HG03457 (cell line): ENCODE results near the gene SLC25A23.

ENCODE experiments used
- ATAC-seq: cut with Tn5 transposase; IDR thresholded peaks from one replicate; pipeline ENCODE4 v1.9.1; 2021; ENCODE audit warnings: moderate number of reproducible peaks; ENCODE audit not compliant: unreplicated experiment

SLC25A23 gene

GRCh38 chr19:6481541-6482342 lies 22.1 kb upstream of the SLC25A23 start, which contains the start of gene DENND1C:
DENND1C (minus strand) TSS chr19:6481787; CDS start chr19:6481695, 92 bp downstream.
- ATAC-seq: peak; percentile 49

- ATAC-seq: no peak
Observed at GRCh38 chr19:6480848-6481415, 21.3 kb upstream of the SLC25A23 start.

DNA sequence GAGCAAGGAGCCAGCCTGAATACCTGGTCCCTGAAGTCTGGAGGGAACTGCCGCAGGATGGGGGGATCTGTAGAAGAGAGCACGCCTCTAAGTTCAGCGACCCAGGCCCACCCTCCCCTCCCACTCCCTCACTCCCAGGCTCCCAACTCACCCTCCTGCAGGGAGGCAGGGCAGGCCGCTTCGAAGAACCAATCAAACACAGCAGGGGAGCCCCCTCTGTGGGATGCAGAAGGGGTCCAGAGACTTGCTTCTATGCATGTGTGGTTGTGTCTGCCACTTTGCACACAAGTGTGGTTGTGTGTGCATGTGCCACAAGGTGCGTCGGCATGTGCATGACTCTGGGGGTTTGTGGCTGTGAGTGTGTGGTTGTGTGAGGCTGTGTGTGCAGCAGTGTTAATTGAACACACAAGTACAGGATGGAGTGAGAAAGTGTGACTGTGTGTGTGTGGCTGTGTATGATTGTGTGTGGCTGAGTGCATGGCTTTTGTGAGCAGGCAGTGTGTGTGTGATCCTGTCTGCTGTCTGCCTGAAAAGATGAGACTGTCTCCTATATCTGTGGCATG lies 20.3 kb upstream of the SLC25A23 start:
- ATAC-seq: no peak

DNA sequence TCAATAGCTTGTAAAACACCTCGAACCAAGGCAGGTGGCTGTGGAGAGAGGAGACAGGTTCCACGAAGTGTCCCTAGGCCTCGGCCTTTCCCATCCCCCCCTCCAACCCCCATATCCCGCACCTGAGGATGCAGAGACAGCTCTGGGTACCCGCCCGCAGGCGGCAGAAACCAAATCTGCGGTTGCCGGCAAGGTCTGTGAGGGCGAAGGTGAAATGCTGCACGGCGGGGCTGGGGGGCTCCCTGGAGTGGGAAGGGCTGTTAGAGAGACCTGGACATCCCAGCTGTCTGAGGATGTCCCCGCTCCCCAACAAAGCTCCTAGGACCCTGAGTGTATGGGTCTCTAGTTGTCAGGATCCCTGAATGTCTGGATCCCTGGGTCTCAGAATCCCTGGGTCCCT lies 19.2 kb upstream of the SLC25A23 start:
- ATAC-seq: no peak

DNA sequence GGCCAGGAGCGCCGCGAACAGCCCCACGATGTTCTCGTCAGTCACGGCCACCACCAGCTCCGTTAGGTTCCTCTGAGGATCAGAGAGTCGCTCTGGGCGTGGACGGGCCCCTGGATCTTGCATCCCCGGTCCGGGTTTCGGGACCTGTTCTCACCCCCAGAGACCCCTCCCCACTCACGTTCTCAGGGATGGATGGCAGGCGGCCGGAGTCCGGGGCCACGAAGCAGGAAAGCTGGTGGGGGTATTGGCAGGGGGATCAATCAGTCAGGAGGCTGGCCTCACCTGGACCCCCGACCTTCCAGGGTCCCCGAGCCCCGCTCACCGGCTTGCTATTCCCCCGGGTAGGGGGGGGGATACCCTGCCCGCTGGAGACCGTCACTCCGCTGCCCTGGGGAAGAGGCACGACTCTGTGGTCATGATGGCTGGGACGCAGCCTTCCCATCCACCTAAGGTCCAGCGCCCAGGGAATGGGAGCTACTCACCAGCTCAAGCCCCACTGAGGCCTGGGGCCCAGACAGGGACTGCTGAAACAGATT lies 17.4 kb upstream of the SLC25A23 start:
- no peak for ATAC-seq

GRCh38 chr19:6476155-6476895 lies 16.7 kb upstream of the SLC25A23 start:
- ATAC-seq: no peak

DNA sequence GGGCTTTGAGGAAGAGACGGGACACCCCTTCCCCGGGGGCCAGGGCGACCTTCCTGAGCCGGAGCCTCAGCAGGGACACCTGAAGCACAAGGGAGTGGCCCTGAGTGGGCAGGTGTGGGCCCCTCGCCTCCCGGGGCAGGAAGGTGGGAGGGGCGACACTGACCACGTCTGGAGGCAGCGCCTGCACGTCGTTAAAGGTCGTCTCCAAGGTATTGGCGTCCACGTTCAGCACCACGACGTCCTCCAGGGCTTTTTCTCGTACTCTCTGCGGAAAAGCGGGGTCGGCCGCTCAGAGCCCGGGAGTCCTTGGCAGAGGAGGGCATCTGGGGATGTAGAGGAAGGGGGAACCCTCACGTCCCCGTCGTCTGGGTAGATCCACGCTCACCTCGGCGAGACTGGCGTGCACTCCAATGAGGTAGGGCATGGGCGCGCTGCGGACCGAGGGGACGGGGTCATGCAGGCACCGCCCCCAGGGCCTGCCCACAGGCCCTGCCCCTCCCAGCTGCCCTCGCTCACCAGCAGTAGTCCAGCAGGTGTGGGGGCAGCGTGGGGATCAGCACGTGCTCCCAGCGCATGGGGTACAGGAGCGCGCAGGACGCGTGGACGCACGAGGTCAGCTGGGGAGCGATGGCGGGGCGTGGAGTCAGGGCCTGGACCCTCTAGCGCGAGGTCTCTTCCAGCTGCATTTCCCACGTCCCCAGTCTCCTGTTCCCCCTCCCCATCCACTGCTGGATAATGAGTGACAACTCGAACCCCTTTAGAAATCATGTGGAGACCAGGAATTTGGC lies 15.9 kb upstream of the SLC25A23 start:
- no peak for ATAC-seq

- no peak for ATAC-seq
Observed at GRCh38 chr19:6473647-6474046, 14.1 kb upstream of the SLC25A23 start.

DNA sequence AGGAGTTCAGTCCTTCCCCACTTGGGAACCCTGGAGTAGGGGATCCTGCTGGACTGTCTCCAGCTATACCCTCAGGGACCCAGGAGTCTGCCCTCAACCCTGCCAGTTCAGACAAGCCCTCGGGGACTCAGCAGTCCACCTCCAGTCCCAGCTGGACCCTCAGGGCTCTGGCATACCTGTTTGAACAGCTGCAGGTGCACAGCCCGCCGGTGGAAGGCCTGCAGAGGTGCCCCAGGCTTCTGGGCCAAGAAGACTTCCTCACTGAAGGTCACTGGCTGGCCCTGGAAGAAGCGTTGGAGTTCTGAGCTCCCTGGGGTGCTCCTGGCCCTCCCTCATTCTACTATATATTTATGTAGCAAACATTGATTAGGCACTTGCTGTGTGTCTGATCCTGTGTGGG lies 13.1 kb upstream of the SLC25A23 start:
- no peak for ATAC-seq

GRCh38 chr19:6471076-6471475 lies 11.5 kb upstream of the SLC25A23 start:
- ATAC-seq: no peak

DNA sequence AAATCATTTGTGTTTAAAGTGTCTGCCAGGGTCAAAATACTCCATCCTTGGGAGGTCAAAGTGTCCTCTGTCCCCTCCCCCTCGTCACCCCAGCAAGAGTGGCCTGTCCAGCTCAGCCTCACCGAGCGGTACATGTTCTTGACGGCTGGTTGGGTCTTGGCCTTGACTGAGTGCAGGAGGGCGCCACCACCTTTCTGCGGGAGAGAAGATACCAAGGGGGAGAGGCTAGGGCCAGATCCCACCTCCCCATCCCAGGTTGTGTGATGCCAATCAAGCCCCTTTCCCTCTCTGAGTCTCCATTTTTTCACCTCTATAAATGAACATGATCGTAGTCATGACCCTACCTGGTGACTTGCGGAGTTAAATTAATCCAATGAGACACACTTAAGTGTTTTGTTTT lies 10.6 kb upstream of the SLC25A23 start:
- ATAC-seq: no peak

DNA sequence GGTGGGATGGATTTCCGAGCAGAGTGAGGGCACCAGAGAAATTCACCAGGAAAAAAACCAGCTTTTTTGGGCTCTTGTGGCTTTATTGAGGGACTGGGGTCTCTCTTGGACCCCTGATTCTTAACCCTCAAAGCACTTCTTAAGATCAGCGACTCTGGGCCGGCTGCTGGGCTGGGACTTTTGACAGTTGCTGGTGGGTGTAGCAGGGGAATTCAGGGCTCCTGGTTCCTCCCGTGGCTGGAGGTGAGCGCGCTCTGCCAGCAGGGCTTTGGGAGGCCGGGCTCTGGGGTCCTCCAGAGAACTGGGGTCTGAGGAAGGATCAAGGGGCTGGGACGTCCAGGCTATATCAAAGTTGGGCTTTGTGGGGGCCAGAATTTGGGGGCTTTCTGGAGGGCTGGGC lies 7.8 kb upstream of the SLC25A23 start:
- ATAC-seq: no peak

DNA sequence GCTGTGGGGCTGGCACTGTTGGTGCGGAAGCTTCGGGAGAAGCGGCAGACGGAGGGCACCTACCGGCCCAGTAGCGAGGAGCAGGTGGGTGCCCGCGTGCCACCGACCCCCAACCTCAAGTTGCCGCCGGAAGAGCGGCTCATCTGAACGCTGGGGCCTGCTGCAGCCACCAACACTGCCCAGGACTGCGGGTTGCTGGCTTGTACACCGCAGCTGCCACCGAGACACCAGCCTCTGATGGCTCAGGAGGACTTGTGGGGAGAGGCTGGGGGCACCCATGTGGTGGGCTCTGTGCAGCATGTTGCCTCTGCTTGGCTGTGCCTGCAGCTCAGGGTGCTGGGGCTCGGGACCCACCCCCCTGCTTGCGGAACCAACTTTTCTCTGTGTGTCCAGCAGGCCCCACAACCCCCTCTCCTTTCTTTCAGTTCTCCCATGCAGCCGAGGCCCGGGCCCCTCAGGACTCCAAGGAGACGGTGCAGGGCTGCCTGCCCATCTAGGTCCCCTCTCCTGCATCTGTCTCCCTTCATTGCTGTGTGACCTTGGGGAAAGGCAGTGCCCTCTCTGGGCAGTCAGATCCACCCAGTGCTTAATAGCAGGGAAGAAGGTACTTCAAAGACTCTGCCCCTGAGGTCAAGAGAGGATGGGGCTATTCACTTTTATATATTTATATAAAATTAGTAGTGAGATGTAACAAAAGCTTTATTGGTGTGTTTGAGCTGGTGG lies 7.1 kb upstream of the SLC25A23 start:
- no peak for ATAC-seq

GRCh38 chr19:6465663-6466062 lies 6.1 kb upstream of the SLC25A23 start:
- no peak for ATAC-seq

GRCh38 chr19:6465006-6465405 lies 5.4 kb upstream of the SLC25A23 start:
- no peak for ATAC-seq

DNA sequence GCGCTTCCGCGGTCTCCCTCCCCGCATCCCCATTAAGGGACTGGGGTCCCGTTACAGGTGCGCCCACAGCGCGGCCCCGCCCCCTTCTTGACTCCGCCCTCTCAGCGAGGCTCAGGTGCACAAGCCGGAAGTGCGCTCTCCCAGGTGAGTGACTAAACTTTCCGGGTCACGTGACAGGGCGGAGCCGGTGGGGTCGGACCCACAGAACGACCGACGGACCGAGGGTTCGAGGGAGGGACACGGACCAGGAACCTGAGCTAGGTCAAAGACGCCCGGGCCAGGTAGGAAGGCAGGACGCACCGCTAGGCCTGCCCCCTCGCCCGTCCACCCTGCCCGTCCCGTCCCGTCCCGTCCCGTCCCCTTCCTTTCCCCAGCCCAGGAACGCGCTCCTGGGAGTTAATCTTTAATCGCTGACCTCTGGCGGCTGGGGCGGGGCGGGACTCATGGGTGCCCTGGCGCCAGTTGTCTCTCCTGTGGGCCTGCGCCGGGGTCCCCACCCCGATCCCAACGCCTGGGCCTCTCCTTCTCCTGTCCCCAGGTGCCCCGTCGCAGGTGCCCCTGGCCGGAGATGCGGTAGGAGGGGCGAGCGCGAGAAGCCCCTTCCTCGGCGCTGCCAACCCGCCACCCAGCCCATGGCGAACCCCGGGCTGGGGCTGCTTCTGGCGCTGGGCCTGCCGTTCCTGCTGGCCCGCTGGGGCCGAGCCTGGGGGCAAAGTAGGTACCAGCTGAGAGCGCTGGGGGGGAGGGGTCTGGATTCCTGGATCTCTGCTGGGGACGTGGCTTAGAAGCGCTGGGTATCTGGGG lies 4.7 kb upstream of the SLC25A23 start, which contains the start of gene CRB3:
CRB3 (plus strand) TSS at position 202 of the 804 bp plus-strand sequence; CDS start at position 633, 431 bp downstream.
- no peak for ATAC-seq

GRCh38 chr19:6460099-6460884 lies 700 bp upstream of the SLC25A23 start:
- peak; percentile 60 for ATAC-seq

- no peak for ATAC-seq
Observed at GRCh38 chr19:6458695-6459261, 814 bp downstream of the SLC25A23 start.
